Thoracic aorta (tissue), 2 donors: Measurements from ENCODE around the gene HMG20A. TPM values are rescaled to one million over a fixed set of nuclear protein-coding genes. Genes with fewer than 3 reads are reported as not detected.

Experiments
- ATAC-seq: fragments of 150-250 bp; one replicate; pipeline ENCODE4 v1.8.0; 2017; ENCODE audit warnings: low read depth; ENCODE audit not compliant: insufficient number of reproducible peaks, low FRiP score
- DNase-seq: peaks from one replicate; pipeline ENCODE4 v3.0.0-alpha.2; 2020; ENCODE audit warnings: low spot score
- H3K27ac ChIP-seq, 2 donors: fragments of 200-600 bp; sonication (generic); 1 replicate in 1 of 2; 2 replicates in 1 of 2; pipeline ENCODE4 v1.5.1; 2016; ENCODE audit warnings: mild to moderate bottlenecking in 2 of 2, moderate library complexity in 2 of 2
- H3K27me3 ChIP-seq: fragments of 200-600 bp; sonication (generic); replicated peaks from 2 replicates; pipeline ENCODE4 v1.6.0; 2016; ENCODE audit warnings: mild to moderate bottlenecking; ENCODE audit not compliant: insufficient read depth
- H3K36me3 ChIP-seq: fragments of 200-600 bp; sonication (generic); one replicate; pipeline ENCODE4 v1.5.1; 2016
- H3K4me1 ChIP-seq, 2 donors: fragments of 200-600 bp; sonication (generic); 1 replicate in 1 of 2; 2 replicates in 1 of 2; pipeline versions ENCODE4 v1.5.1 to v1.6.0; 2016; ENCODE audit warnings: low read depth in 2 of 2, mild to moderate bottlenecking in 1 of 2; ENCODE audit not compliant: control insufficient read depth in 1 of 2
- H3K4me3 ChIP-seq: fragments of 200-600 bp; sonication (generic); 2 replicates; pipeline ENCODE4 v1.5.1; 2016; ENCODE audit warnings: mild to moderate bottlenecking
- H3K9me3 ChIP-seq: fragments of 200-600 bp; sonication (generic); 2 replicates; pipeline ENCODE4 v1.5.1; 2016
- total RNA-seq, 2 donors: library from RNA; depleted of rRNA; stranded (reverse); fragments of >200 nt; gene quantifications; one replicate each; pipeline versions ENCODE4 v1.1.0 to v1.2.3, GENCODE V29; 2016
- TF ChIP-seq, protein P1 (sequence below): fragments of 200-600 bp; sonication (generic); IDR thresholded peaks from one replicate; pipeline ENCODE4 v1.5.1; 2019; ENCODE audit warnings: antibody characterized with exemption

Gene HMG20A
- total RNA-seq, 2 donors from 2014 or later, result 25.7 to 47.3 TPM

DNA sequence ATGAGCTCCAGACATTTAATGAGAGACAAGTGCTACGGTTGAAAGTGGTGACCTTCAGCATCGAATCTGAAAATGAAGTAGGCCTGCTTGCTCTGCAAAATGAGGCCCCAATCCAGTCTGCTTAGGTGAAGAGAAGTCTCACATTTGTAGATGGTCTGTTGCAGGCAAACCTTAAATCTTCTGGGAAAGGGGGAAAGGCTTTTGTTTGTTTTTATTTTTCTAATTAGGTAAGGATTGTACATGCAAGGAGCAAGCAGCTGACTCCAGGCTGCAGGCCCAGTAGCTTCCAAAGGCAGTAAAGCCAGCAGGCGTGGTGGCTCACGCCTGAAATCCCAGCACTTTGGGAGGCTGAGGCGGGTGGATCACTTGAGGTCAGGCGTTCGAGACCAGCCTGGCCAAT lies 74.3 kb downstream of the HMG20A start:
- H3K4me3 ChIP-seq, result no peak overlapping the region
- TF ChIP-seq, protein P1, sequence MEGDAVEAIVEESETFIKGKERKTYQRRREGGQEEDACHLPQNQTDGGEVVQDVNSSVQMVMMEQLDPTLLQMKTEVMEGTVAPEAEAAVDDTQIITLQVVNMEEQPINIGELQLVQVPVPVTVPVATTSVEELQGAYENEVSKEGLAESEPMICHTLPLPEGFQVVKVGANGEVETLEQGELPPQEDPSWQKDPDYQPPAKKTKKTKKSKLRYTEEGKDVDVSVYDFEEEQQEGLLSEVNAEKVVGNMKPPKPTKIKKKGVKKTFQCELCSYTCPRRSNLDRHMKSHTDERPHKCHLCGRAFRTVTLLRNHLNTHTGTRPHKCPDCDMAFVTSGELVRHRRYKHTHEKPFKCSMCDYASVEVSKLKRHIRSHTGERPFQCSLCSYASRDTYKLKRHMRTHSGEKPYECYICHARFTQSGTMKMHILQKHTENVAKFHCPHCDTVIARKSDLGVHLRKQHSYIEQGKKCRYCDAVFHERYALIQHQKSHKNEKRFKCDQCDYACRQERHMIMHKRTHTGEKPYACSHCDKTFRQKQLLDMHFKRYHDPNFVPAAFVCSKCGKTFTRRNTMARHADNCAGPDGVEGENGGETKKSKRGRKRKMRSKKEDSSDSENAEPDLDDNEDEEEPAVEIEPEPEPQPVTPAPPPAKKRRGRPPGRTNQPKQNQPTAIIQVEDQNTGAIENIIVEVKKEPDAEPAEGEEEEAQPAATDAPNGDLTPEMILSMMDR, result no peak
- no peaks in the 10 kb centered on the region for H3K27me3 ChIP-seq
- ATAC-seq (no peak), DNase-seq (no peak)
- no peaks in the 10 kb centered on the region for H3K36me3 ChIP-seq
- H3K9me3 ChIP-seq, result no peaks in the 10 kb centered on the region
- no peak overlapping the region for H3K27ac ChIP-seq
- peaks cover 20 to 51% of the 10 kb centered on the region in 2 donors for H3K4me1 ChIP-seq

DNA sequence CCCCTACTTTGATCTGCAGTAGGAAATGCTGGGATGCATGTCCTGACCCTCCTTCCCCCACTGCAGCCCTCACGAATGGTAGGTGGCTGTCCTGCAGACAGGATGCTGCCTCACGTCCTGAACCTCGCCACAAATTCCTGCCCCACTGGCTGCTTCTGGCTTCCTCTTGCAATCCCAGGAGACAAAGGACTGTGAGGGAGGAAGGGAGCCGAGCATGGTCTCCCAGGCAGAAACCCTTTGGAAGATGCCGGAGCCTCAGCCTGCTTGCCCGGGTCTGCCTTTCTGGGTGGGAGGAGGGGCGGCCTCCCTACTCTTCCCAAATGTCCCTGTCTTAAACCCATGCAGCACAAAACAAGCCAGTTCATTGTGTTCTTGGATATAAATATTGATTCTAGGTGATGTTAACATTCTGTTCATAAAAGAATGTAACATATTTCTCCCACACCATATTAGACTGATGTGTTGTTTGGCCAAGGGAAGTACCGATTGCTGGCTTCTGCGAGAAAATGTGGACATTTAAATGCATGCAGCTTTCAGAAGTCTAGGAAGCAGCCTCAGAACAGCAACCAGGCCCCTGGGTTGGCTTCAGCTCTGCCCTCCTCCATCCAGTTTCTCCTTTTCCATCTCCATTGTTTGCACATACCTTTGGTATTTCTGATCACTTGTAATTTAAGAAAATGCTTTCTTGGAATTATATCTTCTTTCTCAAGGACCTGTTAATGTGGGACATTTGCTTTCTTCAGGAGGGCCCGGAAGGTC lies 75.3 kb downstream of the HMG20A start:
- no peaks in the 10 kb centered on the region for H3K27me3 ChIP-seq
- no peaks in the 10 kb centered on the region for H3K9me3 ChIP-seq
- no peak for ATAC-seq
- no peak overlapping the region for H3K4me3 ChIP-seq
- TF ChIP-seq, protein P1, result no peak
- no peak for DNase-seq
- H3K27ac ChIP-seq, result peak overlapping the region; percentile 60 to 72
- no peaks in the 10 kb centered on the region for H3K36me3 ChIP-seq
- H3K4me1 ChIP-seq, result peaks cover 20 to 51% of the 10 kb centered on the region in 2 donors

DNA sequence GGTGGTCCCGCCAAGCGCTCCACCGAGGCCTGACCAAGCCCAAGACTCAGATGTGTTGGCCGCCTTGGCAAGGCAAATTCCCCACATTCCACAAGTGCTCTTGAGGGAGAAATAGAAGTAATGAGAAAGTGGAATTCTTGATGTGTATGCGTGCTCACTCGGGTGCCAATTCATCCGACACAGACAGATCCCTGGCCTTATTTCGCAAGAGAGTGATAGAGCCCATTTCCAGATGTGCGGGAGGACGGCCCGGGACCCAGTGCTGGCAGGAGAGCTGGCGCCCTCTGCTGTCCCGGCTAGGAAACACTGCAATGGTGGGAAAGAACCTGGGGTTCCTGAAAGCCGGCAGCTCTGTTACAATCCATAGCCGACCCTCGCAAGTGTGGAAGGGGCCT lies 76.0 kb downstream of the HMG20A start:
- TF ChIP-seq, protein P1, result peak; percentile 79
- peak overlapping the region; percentile 60 to 72 for H3K27ac ChIP-seq
- peak overlapping the region; percentile 28 for H3K4me3 ChIP-seq
- H3K36me3 ChIP-seq, result no peaks in the 10 kb centered on the region
- DNase-seq, result peak; percentile 66
- ATAC-seq, result peak; percentile 68
- no peaks in the 10 kb centered on the region for H3K9me3 ChIP-seq
- H3K4me1 ChIP-seq, result peaks cover 20 to 51% of the 10 kb centered on the region in 2 donors
- H3K27me3 ChIP-seq, result no peaks in the 10 kb centered on the region

DNA sequence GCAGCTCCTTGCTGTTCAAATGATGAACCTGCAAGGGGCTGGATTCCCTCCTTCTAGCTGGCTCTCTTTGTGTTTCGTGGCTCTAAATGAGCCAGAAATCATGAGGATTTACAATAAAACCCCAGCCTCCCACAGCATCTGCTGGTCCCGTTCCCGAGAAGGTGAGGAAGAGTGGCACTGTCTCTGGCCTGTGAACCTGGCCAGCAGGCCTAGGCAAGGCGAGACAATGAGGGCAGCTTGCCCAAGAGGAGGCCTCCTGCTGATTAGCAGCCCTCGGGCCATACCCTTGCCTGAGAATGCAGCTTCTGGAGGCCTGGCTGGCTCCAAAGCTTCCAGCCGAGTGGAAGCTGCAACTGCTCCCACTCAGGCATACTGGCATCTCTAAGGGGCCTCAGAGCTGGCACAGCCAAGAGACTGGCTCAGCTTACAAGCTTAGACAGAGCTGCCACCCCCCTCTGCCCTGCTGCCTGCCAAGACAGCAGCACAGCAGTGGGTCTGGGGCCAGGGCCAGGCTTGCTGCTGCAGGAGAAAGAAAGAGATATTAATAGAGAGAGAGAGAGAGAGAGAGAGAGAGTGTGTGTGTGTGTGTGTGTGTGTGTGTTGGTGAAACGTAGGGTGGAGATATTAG lies 76.5 kb downstream of the HMG20A start:
- peak overlapping the region; percentile 60 to 72 for H3K27ac ChIP-seq
- no peak for ATAC-seq
- no peaks in the 10 kb centered on the region for H3K36me3 ChIP-seq
- no peak for DNase-seq
- no peaks in the 10 kb centered on the region for H3K9me3 ChIP-seq
- H3K4me3 ChIP-seq, result peak overlapping the region; percentile 28
- H3K4me1 ChIP-seq, result peaks cover 20 to 51% of the 10 kb centered on the region in 2 donors
- H3K27me3 ChIP-seq, result no peaks in the 10 kb centered on the region
- TF ChIP-seq, protein P1, result no peak

DNA sequence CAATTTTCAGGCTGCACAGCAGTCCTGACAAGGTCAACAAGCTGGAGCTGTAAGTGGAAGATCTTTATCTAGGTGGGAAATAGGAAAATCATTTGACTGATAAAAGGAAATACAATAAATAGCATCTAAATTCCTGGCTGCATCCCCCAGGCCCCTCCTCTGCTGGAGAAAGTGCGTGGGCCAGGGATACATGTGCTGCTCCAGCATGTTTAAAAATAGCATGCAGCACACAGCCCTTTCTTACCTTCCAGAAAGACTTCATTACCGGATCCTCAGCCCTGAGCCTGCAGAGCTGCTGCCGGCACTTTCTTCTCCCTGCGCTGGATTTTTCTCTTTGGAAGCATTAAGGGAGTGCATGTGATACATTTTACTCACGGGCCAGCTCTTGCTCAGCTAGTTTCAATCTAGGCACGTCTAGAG lies 77.3 kb downstream of the HMG20A start:
- H3K9me3 ChIP-seq, result no peaks in the 10 kb centered on the region
- no peak overlapping the region for H3K27ac ChIP-seq
- H3K36me3 ChIP-seq, result no peaks in the 10 kb centered on the region
- no peak for ATAC-seq
- peaks cover 20 to 51% of the 10 kb centered on the region in 2 donors for H3K4me1 ChIP-seq
- H3K27me3 ChIP-seq, result no peaks in the 10 kb centered on the region
- DNase-seq, result no peak
- TF ChIP-seq, protein P1, result no peak
- no peak overlapping the region for H3K4me3 ChIP-seq
